GM19099 (cell line): ENCODE results near the gene SIGLEC1.

Experiments
- POLR2A ChIP-seq: IDR thresholded peaks from 3 replicates; pipeline ENCODE4 v1.6.1; 2011; ENCODE audit warnings: low read depth; ENCODE audit not compliant: insufficient read length; ENCODE audit errors: extremely low read depth

SIGLEC1 gene

GRCh38 chr20:3681931-3682781 is 30.2 kb downstream of the SIGLEC1 start, which contains the start of gene ADAM33:
Gene ADAM33 (minus strand): TSS chr20:3682010. CDS start chr20:3682004, 6 bp downstream.
- TF ChIP-seq POLR2A: no peak

GRCh38 chr20:3681352-3681930 is 31.0 kb downstream of the SIGLEC1 start:
- no peak for TF ChIP-seq POLR2A

- TF ChIP-seq POLR2A: no peak
Measured at GRCh38 chr20:3680701-3681351, 31.6 kb downstream of the SIGLEC1 start.

- no peak for TF ChIP-seq POLR2A
Measured at GRCh38 chr20:3679749-3680700, 32.4 kb downstream of the SIGLEC1 start.

- TF ChIP-seq POLR2A: no peak
Measured at GRCh38 chr20:3678856-3679720, 33.3 kb downstream of the SIGLEC1 start.

- no peak for TF ChIP-seq POLR2A
Measured at GRCh38 chr20:3678198-3678597, 34.2 kb downstream of the SIGLEC1 start.

GRCh38 chr20:3677733-3678132 is 34.7 kb downstream of the SIGLEC1 start:
- TF ChIP-seq POLR2A: no peak

GRCh38 chr20:3674995-3675900 is 37.2 kb downstream of the SIGLEC1 start:
- no peak for TF ChIP-seq POLR2A

GRCh38 chr20:3674447-3674846 is 38.0 kb downstream of the SIGLEC1 start:
- no peak for TF ChIP-seq POLR2A

GRCh38 chr20:3673221-3674070 is 39.0 kb downstream of the SIGLEC1 start:
- TF ChIP-seq POLR2A: no peak

GRCh38 chr20:3672547-3673171 is 39.7 kb downstream of the SIGLEC1 start:
- TF ChIP-seq POLR2A: no peak
